HG02840 (cell line): Measurements from ENCODE around the gene DRC3.
"Not testable (repeated sequence)": the region's sequence is repeated elsewhere in the genome, so short reads cannot be mapped to it uniquely, and the experiment has no call there.

Experiments
- ATAC-seq: cut with Tn5 transposase; IDR thresholded peaks from one replicate; pipeline ENCODE4 v1.9.1; 2021; ENCODE audit warnings: mild to moderate bottlenecking, moderate library complexity, moderate number of reproducible peaks; ENCODE audit not compliant: unreplicated experiment, low FRiP score

Gene DRC3

GRCh38 chr17:17939941-17940340 is 32.7 kb upstream of the DRC3 start:
- not testable (repeated sequence) for ATAC-seq

GRCh38 chr17:17940441-17940911 is 32.2 kb upstream of the DRC3 start:
- no peak for ATAC-seq

- ATAC-seq = no peak
Measured at GRCh38 chr17:17941015-17941414, 31.6 kb upstream of the DRC3 start.

GRCh38 chr17:17942846-17943245 is 29.8 kb upstream of the DRC3 start:
- ATAC-seq = no peak

GRCh38 chr17:17943281-17943984 is 29.2 kb upstream of the DRC3 start:
- ATAC-seq = no peak

- ATAC-seq = no peak
Measured at GRCh38 chr17:17944242-17944641, 28.4 kb upstream of the DRC3 start.

GRCh38 chr17:17944743-17945142 is 27.9 kb upstream of the DRC3 start:
- ATAC-seq = no peak

GRCh38 chr17:17946093-17946492 is 26.6 kb upstream of the DRC3 start:
- ATAC-seq = no peak

- ATAC-seq = no peak
Measured at GRCh38 chr17:17947309-17947708, 25.4 kb upstream of the DRC3 start.

GRCh38 chr17:17947966-17948365 is 24.7 kb upstream of the DRC3 start:
- no peak for ATAC-seq

- ATAC-seq = no peak
Measured at GRCh38 chr17:17950347-17950746, 22.3 kb upstream of the DRC3 start.

GRCh38 chr17:17950806-17951205 is 21.9 kb upstream of the DRC3 start:
- ATAC-seq = no peak

- ATAC-seq = no peak
Measured at GRCh38 chr17:17951524-17951923, 21.1 kb upstream of the DRC3 start.

GRCh38 chr17:17952691-17953090 is 20.0 kb upstream of the DRC3 start:
- ATAC-seq = no peak

GRCh38 chr17:17954079-17954478 is 18.6 kb upstream of the DRC3 start:
- no peak for ATAC-seq

GRCh38 chr17:17955790-17956341 is 16.8 kb upstream of the DRC3 start:
- not testable (repeated sequence) for ATAC-seq

- ATAC-seq = no peak
Measured at GRCh38 chr17:17957584-17957916, 15.1 kb upstream of the DRC3 start.

- no peak for ATAC-seq
Measured at GRCh38 chr17:17958982-17959381, 13.7 kb upstream of the DRC3 start.

GRCh38 chr17:17959520-17960361 is 12.9 kb upstream of the DRC3 start:
- ATAC-seq = peak; percentile 56

GRCh38 chr17:17960500-17961030 is 12.1 kb upstream of the DRC3 start:
- no peak for ATAC-seq

GRCh38 chr17:17963066-17963465 is 9.6 kb upstream of the DRC3 start:
- no peak for ATAC-seq
